GM13976 (cell line): ENCODE measurements around the gene ELF2.
A peak's percentile ranks its signal among the peaks of the same experiment; 100 is the strongest.
"Not testable (repeated sequence)": the region's sequence is repeated elsewhere in the genome, so short reads cannot be mapped to it uniquely, and the experiment has no call there.

Experiments used
- DNase-seq: peaks from one replicate; pipeline ENCODE4 v3.0.0; 2012; ENCODE audit warnings: low spot score
- CTCF ChIP-seq: IDR thresholded peaks from 2 replicates; pipeline ENCODE4 v1.5.1; 2012; ENCODE audit warnings: borderline replicate concordance, mild to moderate bottlenecking; ENCODE audit not compliant: insufficient read depth; ENCODE audit errors: extremely low read depth, missing control alignments, control extremely low read depth
- in situ Hi-C: fragments of 300-500 bp; cut with MboI; formaldehyde crosslinking; loops from one replicate; pipeline ENCODE4 v1.12.0; 2022; ENCODE audit warnings: low sequenced_read_pairs, mixed read lengths, inconsistent platforms; ENCODE audit not compliant: unreplicated experiment

Gene ELF2

GRCh38 chr4:139014371-139015268 lies 162.4 kb downstream of the ELF2 start:
- TF ChIP-seq CTCF, result no peak
- peak; percentile 45 for DNase-seq
- in situ Hi-C loops, result no loop called here

- DNase-seq, result no peak
- no peak for TF ChIP-seq CTCF
- in situ Hi-C loops, result no loop called here
These were observed 165.6 kb downstream of the ELF2 start for GRCh38 chr4:139011225-139011950.

GRCh38 chr4:139009702-139010101 lies 167.3 kb downstream of the ELF2 start:
- DNase-seq, result no peak
- in situ Hi-C loops, result no loop called here

GRCh38 chr4:139008278-139008677 lies 168.7 kb downstream of the ELF2 start:
- in situ Hi-C loops, result not testable (repeated sequence)

More at GRCh38 chr4:139009702-139010101, 167.3 kb downstream of the ELF2 start:
- no peak for TF ChIP-seq CTCF

GRCh38 chr4:139007640-139008039 lies 169.4 kb downstream of the ELF2 start:
- TF ChIP-seq CTCF, result no peak
- in situ Hi-C loops, result no loop called here
- DNase-seq, result no peak

More at GRCh38 chr4:139008278-139008677, 168.7 kb downstream of the ELF2 start:
- DNase-seq, result not testable (repeated sequence)
